Stimulated activated CD4-positive, alpha-beta T cell treated with anti-CD3 and anti-CD28 coated beads, Interleukin-4, amount 100 ng/mL, for 24 hours (primary cell): ENCODE results near the gene KRTAP2-1.
"Not testable (repeated sequence)": the region's sequence is repeated elsewhere in the genome, so short reads cannot be mapped to it uniquely, and the experiment has no call there.

Experiments used
- DNase-seq: peaks from one replicate; pipeline ENCODE4 v3.0.0-alpha.2; 2020

The KRTAP2-1 gene

DNA sequence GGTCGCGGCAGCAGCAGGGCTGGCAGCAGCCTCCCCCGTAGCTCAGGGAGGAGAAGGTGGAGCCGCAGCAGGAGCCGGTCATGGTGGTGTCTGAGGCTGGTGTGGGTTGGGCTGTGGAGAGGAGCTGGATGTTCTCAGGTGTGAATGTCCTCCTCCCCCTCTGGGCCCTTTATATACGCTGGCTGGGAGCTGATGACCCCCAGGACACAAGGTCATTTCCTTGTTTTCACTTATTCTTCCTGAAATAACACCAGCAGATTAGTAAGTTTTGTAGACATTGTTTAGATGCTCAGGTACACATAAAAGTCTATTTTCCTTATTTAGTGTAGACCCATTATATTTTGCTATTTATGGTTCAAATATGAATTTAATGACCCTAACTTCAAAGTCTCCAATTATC, 8.0 kb upstream of the KRTAP2-1 start, which contains the start of gene KRTAP2-2:
Gene KRTAP2-2 (minus strand): TSS at position 101 of the 400 bp plus-strand sequence. CDS start 19 bp downstream, at position 82.
- not testable (repeated sequence) for DNase-seq

DNA sequence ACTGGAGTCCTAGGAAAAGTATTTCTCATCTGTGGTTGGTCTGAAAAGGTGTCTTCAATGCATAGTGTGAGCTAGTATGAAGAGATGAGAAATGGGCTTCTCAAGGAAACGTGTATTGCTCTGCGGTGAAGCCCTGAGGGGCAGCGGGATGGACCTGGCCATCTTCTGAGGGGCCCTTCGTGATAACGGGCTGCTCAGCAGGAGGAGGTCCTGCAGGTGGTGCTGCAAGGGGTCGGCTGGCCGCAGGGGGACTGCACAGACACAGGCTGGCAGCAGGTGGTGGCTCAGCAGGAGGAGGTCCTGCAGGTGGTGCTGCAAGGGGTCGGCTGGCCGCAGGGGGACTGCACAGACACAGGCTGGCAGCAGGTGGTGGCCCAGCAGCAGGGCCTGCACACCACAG, 7.4 kb upstream of the KRTAP2-1 start:
- not testable (repeated sequence) for DNase-seq

DNA sequence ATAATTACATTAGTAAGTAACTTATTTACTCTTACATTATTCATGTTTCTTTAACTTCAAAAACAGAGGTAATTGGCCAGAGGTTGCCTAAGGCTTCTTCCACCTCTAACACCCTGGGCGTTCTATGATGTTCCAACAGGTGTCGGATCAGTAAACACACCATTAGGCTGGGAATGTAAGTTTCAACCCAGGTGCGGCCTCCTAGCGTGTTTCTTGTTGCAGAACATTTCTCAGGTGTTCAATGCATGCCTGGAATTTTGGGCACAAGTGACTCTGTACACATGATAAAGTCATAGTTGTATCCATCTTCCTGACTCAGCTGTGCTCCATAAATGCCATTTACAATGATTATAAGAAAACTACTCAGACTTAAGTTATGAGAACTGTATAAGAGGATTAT, 6.9 kb upstream of the KRTAP2-1 start:
- no peak for DNase-seq

GRCh38 chr17:41052566-41052965, 5.5 kb upstream of the KRTAP2-1 start:
- DNase-seq = no peak

- DNase-seq = no peak
Observed at GRCh38 chr17:41049110-41049509, 2.0 kb upstream of the KRTAP2-1 start.

DNA sequence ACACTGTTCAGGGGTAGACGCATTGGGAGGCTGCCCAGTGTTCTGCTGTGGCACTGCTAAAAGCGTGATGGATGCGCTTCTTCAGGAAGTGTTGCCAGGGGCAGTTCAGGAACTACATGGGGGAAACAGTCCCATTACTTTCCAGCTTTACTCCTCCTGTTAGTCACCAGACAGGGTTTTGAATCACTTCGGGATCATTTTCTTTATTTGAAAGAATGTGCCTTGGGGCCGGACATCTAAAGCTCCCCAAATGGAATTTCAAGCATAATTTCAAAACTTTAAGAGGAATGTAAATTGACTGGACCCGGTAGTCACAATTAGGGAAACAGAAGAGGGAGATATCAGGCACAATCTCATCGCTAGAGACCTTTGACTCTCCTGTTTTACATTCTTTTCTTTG, 1.3 kb upstream of the KRTAP2-1 start:
- no peak for DNase-seq

GRCh38 chr17:41042953-41043352, 4.2 kb downstream of the KRTAP2-1 start:
- DNase-seq = no peak

- not testable (repeated sequence) for DNase-seq
Observed at GRCh38 chr17:41040783-41041571, 6.1 kb downstream of the KRTAP2-1 start, which contains the start of gene KRTAP1-1. Gene KRTAP1-1 (minus strand): TSS chr17:41041450. CDS start chr17:41041397, 53 bp downstream.

- no peak for DNase-seq
Observed at GRCh38 chr17:41037853-41038350, 9.2 kb downstream of the KRTAP2-1 start.

- not testable (repeated sequence) for DNase-seq
Observed at GRCh38 chr17:41034346-41034935, 12.7 kb downstream of the KRTAP2-1 start, which contains the start of gene KRTAP1-3. Gene KRTAP1-3 (minus strand): TSS chr17:41034874. CDS start chr17:41034821, 53 bp downstream.

DNA sequence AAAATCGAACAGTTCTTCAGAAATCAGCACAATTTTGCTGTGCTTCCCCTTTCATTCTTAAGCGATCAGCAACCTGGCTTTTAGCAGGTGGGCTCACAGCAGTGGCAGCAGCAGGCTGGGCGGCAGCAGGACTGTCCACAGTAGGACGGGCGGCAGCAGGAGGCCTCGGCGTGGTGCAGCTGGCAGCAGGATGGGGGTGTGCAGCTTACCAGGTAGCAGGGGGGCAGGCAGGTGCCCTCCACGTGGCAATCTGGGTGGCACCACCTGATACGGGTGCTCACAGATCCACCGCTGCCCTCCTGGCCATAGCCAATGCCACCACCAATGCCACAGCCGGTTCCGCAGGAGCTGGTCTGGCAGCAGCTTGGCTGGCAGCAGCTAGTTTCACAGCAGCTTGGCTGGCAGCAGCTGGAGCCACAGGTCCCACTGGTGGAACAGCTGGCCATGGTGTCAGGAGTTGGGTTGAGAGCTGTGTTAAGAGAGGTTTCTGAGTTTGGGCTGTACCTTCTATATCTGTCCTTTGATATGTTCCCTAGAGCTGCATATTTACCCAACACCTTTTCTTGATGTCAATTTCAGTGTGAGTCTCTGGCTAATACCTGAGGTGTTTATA, 17.4 kb downstream of the KRTAP2-1 start, which contains the start of gene KRTAP1-4:
Gene KRTAP1-4 (minus strand): TSS at position 563 of the 613 bp plus-strand sequence. CDS start 117 bp downstream, at position 446.
- DNase-seq = no peak

GRCh38 chr17:41026715-41027471, 20.2 kb downstream of the KRTAP2-1 start, which contains the start of gene KRTAP1-5:
Gene KRTAP1-5 (minus strand): TSS chr17:41027208. CDS start chr17:41027155, 53 bp downstream.
- DNase-seq = no peak

- no peak for DNase-seq
Observed at GRCh38 chr17:41024697-41025096, 22.4 kb downstream of the KRTAP2-1 start.

DNA sequence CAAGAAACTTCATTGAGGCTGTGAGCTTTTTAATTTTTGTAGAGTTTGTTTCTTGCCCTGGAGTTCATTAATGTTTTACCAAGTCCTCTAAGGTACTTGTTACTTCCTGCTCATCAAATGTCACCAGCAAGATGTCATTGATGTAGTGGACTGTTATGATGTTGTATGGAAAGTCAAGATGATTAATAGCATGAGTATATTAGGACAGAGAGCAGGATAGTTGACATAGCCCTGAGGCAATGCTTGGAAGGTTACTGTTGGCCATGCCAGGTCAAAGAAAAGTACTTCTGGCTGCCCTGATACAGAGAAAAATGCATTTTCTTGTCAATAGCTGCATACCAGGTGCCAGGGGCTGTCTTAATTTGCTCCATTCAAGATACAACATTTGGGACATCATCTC, 26.8 kb downstream of the KRTAP2-1 start:
- no peak for DNase-seq

DNA sequence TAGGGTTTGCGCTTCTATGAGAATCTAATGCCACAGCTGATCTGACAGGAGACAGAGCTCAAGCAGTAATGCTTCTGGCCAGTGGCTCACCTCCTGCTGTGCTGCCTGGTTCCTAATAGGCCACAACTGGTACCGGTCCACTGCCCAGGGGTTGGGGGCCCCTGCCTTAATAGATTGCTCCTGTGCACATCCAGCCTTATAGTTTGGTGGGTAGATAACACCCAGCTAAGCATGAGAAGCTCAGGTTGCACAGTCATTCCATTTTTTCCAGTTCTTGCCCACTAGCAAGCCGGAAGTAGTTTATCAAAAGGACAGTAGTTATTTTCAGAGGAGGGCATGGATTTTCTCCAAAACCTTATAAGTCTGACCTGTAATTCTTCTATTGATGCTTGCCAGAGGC, 27.7 kb downstream of the KRTAP2-1 start:
- DNase-seq = no peak

GRCh38 chr17:41018541-41018940, 28.6 kb downstream of the KRTAP2-1 start:
- no peak for DNase-seq

GRCh38 chr17:41016578-41017215, 30.4 kb downstream of the KRTAP2-1 start:
- DNase-seq = no peak

DNA sequence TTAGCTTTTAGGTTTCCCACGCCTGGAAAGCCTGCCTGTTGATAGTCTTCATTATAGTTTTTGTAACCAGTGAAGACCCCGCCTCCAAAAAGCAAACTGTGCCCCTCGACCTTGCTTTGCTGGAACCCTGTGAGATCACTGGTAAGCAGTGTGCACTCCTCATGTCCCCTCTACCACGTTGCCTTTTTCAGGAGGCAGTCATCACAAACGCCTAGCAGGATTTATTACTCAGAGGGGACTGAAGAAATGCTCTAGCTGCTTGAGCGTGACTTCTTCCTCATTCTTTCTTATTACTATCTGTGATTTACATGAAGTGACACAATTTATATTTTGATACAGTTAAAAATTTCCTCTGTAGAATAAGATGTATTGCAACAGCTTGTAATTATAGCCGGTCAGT, 31.7 kb downstream of the KRTAP2-1 start:
- DNase-seq = no peak

GRCh38 chr17:41013606-41014005, 33.5 kb downstream of the KRTAP2-1 start:
- no peak for DNase-seq

- no peak for DNase-seq
Observed at GRCh38 chr17:41013181-41013580, 33.9 kb downstream of the KRTAP2-1 start.

GRCh38 chr17:41012326-41013120, 34.6 kb downstream of the KRTAP2-1 start:
- DNase-seq = no peak
